Measurements from ENCODE around the gene FAM13A.

Gene FAM13A

DNA sequence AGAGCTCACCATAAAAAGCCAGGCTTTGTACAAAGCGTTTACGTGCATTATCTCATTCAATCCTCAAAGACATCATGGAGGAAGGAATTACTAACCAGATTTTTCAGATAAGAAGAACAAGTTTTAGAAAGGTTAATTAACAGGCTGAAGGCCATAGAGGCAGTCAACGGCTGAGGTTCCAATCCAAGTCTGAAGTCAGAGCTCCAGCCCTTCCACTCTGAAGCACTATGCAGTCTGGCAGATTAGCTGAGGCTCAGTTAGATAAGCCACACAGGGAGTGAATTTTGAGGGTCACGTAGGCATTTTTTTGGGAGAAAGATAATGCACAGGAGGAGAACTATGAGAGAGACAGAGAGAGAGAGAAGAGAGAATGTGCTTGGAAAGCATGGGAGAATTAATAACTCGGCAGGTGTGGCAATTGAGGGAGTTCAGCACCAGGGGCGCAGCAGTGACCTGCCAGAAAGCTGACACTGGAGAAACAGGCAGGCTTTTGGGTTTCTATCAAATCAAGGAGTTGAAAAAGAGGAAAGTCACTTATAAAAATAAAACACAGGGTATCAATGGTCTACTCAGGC lies 242.9 kb downstream of the FAM13A start:
- DNase-seq: no peak

DNA sequence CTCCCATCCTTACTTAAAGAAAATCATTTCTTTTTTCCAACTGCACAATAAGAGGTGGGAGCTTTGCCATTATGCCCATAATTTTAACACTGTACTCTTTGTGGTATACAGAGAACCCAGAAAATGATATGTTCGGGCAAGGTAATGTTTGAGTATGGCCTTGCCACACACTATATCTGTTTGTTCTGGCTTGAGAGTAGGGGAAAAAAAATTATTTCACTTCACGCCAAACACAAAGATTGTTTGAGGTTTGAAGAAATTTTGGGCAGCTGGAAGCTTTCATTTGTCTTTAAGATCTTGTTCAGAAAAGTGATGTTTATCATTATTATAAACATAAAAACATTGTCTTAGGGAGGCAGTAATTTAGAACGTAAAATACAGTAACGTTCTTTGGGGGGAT lies 244.0 kb downstream of the FAM13A start:
- DNase-seq: no peak

DNA sequence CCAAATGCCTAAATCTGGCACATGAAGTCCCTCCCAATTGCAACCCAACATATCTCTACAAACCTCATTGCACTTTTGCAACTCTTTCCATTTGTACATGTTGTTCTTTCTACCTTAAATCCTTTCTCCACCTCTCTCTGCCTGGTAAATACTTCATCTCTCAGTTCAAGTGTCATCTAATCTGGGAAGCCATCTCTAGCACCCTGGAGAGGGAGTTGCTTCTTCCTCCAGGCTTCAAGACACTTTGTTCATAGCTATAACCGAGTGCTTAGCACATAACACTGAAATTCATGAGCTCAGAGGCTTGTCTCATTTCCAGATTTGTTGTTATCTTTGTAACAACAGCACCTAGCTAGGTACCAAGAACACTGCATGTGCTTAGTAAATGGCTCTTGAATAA lies 244.6 kb downstream of the FAM13A start:
- no peak for DNase-seq

DNA sequence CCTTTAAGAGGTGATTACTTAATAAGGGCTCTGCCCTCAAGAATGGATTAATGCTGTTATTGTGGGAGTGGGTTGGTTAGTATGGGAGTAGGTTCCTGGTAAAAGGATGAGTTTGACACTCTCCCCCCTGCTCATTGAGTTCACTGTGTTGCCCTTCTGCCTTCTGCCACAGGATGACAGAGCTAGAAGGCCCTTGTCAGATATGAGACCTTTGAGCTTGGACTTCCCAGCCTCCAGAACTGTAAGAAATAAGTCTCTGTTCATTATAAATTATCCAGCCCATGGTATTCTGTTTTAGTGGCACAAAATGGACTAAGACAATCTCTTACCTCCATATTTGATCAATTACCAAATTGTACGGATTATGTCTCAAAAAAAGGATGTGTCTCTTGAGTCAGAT lies 245.1 kb downstream of the FAM13A start:
- no peak for DNase-seq

DNA sequence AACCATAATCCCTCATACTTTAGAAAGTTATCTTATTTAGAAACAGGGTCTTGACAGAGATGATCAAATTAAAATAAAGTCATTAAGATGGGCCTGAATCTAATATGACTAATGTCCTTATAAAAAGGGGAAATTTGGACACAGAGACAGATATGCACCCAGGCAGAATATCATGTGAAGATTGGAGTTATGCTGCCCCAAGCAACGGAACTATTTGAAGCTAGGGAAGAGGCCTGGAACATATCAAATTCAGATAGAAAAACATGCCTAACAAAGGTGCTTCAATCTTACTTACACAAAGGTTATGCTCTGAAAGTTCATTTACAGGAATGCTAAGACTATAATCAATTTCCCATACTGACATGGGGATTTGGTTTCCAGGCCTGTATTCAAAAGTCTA lies 246.7 kb downstream of the FAM13A start:
- no peak for DNase-seq

DNA sequence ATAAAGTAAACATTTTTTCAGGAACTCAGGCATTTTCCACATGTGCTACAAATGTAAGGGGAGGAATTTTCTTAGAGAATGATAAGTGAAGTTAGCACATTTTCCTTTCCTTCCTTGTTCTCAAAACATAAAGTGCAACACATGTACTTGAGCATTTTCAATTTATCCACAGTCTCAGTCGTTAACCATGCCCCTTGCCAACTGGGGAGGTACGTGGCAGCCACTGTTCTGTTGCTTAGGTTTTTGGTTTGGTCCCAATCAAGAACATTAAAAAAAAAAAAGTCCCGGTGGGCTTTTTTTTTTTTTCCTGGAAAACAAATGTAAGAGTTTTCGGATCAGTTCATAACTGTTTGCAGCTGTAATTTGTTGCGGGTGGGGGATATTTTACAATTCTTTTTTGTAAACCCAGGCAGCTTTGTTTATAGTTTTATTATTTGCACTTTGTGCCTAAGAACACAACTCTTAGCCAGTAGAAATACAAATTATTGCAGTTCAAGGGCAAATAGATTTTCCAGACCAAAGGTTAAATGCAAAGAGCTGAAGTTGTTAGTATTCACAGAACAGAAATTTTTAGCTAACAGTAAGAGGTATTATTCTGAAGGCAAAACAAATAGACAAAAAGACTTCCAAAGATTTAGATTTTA lies 247.3 kb downstream of the FAM13A start:
- DNase-seq: peak in 1 of 51 donors; percentile 7

DNA sequence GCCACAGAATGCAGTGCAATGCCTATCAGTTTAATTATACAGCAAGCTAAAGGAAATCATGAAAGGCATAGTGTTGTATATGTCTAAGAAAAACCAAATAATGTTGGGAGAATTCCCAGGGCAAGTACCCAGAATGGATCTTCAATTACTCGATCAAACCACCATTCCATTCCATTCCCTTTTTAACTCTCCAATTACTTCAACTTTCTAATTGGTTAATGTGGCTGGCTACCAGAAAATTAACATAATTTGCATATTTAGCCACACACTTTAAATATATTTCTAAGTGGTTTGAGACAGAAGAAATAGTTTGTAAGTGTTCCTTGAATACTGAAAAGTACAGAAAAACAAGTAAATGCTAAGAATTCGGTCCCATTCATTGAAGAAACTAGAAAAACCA lies 247.9 kb downstream of the FAM13A start:
- DNase-seq: no peak

DNA sequence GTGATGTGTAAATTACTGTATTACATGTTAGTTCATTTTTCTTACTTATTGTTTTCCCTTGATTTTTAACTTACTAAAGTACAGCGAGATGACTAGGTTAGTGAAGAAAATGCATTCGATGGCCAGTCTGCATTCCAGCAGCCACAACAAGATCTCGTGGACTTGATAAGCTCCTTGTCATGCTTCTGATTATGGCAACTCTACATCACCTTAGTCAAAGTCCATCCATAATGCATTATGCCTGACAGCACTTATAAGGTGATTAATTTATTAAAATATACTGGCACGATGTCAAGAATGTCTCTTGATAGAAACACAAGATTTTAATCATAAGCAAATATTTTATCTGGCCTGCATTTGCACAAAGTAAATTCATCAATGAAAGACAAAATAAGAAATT lies 249.5 kb downstream of the FAM13A start:
- DNase-seq: no peak

DNA sequence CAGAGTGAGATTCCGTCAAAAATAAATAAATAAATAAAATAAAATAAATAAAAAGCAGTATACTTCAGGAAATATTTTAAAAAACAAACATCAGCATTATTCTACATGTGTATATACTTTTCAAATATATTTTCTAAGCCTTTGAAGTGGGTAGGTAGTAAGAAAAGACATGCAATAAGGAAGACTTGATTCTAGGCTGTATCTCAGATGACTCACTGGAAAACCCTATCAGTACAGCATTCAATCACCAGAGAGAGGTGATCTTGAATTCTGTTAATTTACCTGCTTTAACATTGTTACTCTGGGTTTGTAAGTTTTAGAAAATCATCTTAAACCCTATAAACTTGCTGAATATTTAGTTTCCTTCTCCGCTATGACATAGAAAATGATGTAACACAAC lies 252.8 kb downstream of the FAM13A start:
- no peak for DNase-seq

DNA sequence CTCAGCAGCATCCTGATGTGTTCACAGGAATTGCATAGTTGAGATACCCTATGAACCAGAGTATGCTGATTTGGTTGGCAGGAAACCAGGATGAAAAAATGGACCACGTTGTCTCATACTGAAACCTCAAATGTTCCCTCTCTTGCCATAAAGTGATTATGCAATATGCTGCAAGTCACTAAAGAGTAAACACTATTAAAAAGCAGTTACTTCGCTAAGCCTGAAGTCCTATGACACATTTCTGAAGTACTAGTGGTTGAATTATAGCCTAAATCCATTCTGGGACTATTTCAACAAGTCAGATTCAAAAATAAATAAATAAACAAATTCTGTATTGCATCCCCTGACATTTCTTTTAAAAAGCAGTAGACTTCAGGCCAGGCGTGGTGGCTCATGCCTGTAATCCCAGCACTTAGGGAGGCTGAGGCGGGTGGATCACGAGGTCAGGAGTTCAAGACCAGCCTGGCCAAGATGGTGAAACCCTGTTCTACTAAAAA lies 253.3 kb downstream of the FAM13A start:
- DNase-seq: peak in 3 of 51 donors; percentile 4 to 10 (median 6)

DNA sequence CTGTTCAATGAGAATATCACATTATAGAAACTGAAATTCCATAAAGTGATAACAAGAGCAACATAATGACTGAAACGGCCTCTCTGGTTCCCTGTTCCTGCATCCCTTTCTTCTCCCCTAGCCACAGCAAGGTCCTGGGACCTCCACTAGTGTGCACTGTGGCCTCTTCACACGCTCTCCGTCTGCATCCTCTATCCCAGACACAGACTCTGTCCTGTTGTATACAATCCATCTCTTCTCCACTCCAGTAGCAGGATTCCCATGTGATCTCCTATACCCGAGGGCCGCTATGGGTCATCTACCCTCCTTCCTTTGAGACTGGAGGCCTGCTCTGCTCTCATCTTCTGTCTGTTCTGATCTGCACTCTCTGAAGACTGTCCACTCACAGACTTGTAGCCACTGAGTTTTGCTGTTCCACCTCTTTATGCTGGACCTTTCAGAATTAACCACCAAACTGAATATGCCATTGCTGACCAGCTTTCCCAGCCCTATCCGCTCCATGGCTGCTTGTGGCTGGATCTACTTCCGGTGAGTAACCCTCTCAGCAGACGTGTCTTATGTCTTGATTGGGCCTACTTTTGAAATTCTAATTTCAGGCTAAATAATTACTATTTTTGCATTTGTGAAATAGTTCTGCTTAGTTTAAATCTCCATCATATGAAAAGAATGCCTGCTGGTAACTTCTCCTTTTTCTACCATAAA lies 254.2 kb downstream of the FAM13A start:
- DNase-seq: no peak

DNA sequence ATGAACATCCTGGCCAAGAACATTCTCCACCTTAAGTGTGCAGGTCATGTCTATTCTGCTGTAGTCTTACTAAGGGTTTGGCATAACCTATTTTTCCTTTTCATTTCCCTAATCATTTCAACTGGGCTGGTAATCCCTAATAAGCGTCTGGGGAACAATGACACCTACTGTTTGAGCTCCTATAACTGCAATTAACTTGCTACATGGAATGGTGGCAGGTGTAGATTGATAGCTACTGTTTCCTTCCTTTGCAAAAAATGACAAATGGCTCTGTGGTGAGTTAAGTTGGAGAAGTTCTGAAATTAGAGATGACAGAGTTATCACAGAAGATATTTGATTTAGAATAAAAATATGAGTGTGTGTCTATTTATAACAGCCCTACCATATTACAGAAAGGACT lies 254.8 kb downstream of the FAM13A start:
- no peak for DNase-seq

DNA sequence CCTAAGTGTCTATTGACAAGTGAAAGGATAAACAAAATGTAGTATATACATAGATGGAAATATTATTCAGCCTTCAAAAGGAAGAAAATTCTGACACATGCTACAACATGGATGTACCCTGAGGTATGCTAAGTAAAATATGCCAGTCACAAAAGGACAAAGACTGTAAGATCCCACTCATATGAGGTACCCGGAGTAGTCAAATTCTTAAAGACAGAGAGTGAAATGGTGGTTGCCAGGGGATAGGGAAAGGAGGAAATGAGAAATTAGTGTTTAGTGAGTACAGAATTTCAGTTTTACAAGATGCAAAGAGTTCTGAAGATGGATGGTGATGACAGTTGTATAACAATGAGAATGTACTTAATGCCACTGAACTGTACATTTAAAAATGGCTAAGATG lies 257.1 kb downstream of the FAM13A start:
- DNase-seq: no peak

DNA sequence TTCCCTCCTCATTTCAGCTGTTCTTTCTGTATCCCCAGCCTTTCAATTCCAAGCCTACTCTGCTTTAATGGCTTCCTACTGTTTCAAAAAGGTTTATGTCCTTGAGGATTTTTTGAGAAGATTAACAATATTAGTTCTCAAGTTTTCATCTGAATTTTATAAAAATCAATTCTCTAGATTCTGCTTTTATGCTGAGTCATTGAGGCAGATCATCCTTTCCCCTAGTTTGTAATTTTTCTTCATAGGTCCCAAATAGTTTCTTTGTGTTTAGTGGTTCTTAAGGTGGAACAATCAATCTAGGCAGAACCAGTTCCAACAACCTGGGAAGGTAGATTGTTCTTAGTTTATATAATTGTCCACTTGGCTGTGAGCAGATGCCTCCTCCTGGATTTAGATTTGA lies 259.3 kb downstream of the FAM13A start:
- no peak for DNase-seq

DNA sequence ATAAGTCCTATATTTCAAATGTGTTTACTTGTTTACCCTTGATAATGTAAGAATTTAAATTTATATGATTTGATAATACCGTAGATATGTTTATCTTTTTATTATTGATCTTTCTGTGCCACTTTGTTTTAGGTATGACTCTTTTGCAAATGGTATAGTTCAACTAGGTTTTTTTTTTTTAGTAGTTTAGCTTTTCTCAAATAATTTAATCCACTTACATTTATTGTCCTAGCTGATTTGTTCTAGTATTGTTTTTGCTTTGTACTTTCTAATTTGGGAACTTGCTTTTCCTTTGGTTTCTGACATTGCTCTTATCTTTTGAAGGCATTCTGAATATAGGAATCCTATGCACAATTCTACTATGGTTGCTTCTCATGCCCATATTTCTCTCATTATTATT lies 260.4 kb downstream of the FAM13A start:
- no peak for DNase-seq

DNA sequence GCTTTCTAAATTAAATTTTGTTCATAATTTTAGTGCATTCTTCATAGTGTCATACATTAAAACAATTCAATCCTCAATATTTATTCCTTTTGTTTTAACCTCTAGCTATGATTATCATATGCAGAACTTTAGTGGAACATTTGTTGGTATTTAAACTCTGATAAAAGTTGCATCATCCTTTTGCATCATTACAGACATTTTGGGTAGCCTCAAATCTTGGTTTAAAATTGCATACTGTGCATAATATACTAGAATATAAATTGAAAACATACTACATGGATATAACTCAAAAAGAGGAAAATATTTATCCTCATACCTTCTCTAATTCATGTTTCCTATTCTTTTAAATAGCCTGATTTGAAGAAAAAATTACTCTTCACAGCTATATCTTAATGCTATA lies 262.0 kb downstream of the FAM13A start:
- no peak for DNase-seq

DNA sequence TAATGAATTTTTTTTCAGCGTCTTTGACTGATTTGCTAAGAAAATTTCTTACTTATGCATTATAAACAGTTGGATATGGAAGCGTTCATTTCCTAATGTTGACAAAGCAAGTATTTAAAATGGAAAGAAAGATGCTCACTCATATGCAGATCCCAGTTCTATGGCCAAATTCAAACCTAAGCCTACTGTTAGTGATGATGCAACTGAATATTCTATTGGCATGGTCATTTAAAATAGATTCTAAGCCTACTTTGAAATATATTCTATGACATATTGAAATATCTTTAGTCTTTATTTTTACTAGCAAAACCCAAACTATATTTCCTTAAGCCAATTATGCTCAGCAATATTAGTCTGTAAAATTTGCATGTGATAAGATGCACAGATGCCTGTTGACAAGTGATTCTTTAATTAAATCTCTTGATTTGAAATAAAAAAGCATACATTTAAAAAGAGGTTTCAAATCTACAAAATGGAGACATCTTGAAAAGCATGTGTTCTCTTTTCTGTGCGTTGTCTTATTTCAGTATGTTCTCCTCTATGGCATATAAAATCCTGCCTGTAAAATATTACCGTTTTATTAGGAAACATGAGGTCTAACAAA lies 262.8 kb downstream of the FAM13A start:
- DNase-seq: no peak

DNA sequence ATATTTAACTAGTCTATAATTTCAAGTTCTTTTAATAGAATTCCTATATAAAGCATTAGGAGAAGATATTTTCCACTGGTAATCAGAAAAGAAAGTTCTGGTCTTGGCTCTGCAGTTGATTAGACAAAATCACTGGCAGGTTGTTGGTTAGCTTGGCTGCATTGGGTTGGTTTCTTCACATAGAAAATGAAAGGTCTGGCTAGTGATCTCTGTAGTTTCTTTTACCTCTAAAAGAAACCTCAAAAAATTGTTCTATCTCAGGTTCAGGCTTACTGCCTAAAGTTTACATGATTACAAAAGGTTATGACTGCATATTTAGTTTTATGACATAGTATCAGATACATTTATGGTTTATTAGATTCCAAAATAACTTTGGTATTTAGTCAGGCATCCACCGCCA lies 263.5 kb downstream of the FAM13A start:
- no peak for DNase-seq

DNA sequence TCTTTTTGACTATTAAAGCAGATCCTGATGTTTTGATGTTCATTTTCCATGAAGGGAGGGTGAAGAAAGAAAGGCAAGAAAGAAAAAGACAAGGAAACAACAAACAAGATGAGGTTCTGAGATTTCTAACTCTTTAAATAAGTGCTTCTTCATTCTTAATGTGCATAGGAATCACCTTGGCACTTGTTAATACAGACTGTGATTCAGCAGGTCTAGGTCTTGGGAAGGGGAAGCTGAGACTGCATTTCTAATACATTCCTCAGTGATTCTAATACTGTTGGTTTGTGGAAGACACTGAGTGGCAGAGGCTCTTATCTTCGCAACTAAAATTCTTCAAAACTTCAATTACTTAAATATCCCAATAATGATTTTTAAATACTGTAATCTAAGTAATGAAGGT lies 264.2 kb downstream of the FAM13A start:
- peak in 1 of 51 donors; percentile 40 for DNase-seq

DNA sequence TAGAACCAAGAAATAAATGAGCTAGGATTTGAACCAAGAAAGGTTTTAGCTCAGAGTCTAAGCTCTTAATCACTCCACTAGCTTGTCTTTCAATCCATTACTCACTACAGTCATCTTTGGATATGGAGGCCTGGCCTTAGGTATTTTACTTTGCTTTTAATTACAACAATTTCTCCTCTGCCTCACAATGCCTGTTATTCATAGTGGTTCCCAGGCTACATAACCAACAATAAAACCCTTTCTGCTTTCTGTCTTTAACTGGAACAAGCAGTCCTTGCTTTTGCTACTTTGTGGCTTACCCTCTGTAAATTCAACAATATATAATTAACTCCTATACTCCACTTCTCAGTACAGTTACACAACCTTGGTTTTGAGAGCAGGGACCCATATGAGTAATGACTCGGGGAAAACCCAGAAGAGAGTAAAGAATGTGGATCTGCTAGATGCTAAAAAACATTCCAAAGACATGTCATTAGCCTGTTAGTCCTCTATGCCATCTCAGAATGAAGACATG lies 264.7 kb downstream of the FAM13A start:
- peak in 2 of 51 donors; percentile 6 to 40 for DNase-seq

DNA sequence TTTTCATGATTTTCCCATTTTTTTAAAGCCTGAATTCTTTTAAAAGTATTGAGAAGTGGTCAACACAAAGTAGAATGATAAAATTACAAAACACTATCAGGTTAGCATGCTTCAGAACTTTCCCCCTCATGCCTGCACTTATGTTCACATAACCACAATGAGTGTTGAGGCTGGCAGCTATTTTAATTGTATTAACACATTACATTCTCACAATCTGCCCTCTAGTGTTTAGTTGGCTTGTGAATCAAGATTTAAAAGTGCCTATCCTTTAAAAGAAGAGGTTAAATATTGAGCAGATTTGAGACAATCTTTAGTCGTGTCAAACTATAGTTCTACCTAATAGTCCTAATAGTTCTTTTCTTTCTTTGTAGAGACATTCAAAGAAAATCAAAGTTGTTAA lies 265.7 kb downstream of the FAM13A start:
- DNase-seq: no peak

DNA sequence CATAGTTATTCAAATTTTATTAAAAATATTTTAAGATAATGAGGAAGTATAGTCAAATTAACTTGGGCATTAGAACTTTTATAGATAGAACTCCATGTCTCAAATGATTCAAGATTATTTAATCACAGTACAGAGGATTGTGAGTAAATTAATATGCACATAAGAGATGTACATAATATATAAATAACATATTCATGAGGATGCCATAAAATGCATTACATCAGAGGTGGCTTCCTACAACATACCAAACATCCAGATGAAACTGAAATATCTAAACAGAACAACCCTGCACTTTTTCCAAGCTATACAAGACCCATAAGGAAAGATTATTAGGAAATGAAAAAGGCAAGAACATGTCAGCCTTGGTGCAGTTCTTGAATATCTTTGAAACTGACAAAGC lies 268.1 kb downstream of the FAM13A start:
- DNase-seq: no peak
